HG03469 (cell line): ENCODE data around the gene HELZ2.

Experiments used
- ATAC-seq: cut with Tn5 transposase; IDR thresholded peaks from one replicate; pipeline ENCODE4 v1.9.1; 2021; ENCODE audit warnings: mild to moderate bottlenecking, moderate library complexity, moderate number of reproducible peaks; ENCODE audit not compliant: unreplicated experiment

HELZ2 gene

DNA sequence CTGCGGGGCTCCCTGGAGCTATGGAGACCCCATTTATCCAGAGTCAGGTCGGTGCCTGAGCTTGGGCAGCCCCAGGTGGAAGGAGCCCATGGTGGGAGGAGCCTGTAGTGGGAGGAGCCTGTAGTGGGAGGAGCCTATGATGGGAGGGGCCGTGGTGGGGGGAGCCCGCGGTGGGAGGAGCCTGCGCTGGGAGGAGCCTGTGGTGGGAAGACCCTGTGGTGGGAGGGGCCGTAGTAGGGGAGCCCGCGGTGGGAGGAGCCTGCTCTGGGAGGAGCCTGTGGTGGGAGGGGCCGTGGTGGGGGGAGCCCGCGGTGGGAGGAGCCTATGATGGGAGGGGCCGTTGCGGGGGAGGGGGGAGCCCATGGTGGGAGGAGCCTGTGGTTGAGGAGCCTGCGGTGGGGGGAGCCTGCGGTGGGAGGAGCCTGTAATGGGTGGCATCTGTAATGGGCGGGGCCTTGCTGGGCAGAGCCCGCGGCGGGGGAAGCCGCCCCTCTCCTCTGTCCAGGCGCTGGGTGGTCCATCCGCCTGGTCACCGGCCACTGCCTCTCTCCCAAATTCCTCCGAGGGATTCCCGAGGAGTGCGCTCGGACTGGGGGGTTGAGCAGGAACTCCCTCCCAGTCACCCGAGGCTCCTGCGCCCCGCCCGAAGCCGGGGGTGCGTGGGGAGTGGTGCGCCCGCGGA, 20.6 kb downstream of the HELZ2 start:
- peak; percentile 28 for ATAC-seq

DNA sequence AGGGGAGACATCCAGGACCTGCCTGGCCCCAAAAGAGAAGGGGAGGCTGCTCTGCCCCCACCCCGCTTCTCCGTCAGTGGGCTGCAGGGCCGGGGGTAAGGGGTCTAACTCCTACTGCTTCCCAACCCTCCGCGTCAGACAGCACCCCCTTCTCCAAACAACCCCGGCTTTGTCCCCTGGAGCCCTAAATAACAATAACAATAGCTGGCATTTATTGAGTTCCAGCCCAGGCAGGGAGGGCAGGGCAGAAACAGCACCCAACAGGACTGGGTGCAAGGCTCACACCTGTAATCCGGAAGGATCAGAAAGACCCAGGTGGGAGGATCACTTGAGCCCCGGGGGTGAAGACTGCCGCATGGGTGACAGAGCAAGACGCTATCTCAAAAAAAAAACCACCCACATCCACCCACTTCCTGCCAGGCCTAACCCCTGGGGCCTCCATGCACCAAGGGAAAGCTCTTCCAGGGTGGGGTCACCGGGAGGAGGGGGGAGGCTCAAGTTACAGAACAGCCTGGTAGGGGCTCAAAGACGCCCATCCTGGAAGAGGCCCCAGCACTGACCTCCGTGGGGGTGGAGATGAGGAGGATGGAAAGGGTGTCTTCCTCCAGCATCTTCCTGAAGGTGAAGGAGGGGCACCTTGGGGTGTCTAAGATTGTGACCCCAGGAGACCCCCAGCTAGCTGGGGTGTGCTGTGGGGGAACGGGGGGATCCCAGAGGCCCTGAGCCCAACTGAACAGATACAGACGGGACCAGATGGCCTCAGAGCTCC, 21.4 kb downstream of the HELZ2 start:
- ATAC-seq: peak; percentile 11

DNA sequence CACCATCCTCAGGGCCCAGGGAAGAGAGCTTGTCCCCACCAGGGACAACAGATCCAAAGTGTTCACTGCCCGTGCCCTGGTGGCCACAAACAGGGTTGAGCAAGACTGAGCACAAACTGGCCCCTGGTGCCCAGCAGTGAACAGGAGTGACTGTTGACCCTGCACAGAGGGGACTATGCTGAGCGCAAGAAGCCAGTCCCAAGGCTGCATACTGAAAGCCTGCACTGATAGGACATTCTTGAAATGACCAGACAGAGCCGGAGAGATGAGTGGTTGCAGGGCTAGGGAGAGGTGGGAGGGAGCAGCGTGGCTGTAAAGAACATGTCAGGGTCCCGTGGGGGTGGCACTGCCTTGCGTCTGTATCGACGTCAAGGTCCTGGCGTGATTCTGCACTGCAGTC, 23.0 kb downstream of the HELZ2 start:
- no peak for ATAC-seq

- ATAC-seq: no peak
These were observed 24.3 kb downstream of the HELZ2 start for GRCh38 chr20:63549679-63550282.

DNA sequence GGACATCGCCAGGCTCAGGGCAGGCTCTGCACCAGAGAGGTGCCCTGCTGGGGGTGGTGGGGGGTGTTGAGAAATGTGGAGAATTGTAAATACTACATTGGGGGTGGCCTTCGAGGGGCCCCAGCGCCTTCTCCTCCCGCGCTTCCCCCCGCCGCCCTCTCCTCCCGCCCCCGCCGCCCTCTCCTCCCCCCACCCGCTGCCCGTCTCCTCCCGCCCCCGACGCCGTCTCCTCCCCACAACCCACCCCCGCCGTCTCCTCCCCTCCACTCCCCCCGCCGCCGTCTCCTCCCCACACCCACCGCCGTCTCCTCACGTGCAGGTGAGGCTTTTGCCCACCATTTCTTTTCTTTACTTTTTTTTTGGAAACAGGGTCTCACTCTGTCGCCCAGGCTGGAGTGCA, 25.0 kb downstream of the HELZ2 start:
- no peak for ATAC-seq

GRCh38 chr20:63548542-63548941, 25.5 kb downstream of the HELZ2 start:
- no peak for ATAC-seq

DNA sequence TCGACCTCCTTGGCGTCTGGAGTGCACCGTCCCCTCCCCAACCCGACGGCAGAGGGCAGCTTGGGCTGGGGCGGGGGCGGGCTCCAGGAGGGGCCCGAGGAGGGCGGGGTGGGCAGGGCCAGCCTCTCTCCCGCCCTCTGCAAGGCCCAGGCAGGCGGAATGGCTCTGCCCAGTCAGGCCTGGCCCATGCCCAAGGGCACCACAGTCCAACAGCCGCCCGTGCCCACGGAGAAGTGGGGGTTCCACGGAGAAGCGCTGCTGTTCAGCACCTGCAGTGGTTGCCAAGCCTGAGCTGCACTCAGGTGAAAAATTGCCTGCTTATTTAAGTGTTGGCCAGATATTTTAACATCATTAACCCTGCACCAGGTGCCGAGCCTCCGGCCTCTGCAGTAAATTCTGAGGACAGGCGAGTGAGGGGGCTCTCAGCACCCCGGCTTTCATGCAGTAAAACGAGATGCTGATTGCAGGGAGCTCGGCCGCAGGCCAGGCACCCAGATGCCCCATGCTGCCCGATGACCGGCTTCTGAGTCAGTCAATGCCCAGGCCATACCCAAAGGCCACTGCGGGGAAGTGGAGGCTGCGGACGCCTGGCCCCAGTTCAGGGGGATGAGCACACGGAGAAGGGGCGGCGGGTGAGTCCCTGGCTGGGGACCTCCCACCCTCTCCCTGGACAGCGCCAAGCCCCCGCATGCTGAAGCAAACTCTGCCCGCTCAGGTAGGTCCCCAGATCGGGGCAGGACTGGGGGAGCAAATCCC, 26.1 kb downstream of the HELZ2 start, which contains the start of gene SRMS:
TSS of gene SRMS (minus strand) at position 25 of the 756 bp plus-strand sequence. CDS start 286 bp downstream, outside the sequence.
- ATAC-seq: no peak

DNA sequence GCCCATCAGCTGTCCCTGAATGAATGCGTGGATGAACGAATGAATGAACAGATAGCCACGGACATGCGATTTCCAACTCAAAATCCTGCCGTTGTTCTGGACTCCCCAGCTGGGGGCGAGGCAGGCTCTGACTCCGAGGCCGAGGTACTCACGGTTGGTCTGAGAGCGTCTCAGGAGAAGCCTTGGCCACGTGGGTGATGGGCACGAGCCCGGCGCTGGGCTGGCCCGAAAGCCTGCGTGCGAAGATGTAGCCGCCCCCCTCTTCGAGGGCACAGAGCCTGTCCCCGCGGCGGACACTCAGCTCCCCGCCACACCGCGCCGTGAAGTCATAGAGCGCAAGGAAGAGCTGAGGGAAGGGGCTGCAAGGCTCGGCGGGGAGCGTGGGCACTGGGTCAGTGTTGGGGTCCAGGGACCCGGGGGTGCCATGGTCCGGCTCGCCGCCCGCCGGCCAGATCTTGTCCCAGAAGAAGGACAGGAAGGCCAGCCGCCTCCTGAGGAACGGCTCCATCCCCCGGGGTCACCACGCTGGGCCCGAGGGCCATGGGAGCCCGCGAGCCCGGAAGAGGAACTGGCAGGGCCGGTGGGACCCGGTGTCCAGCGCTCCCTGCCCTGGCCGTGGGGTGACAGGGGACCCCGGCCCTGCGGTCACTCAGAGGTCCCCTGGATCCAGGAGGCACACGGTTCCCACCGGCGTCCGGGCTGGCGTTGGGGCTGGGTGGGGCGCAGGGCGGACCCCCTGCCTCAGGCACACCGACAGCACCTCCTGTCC, 26.9 kb downstream of the HELZ2 start:
- ATAC-seq: no peak

DNA sequence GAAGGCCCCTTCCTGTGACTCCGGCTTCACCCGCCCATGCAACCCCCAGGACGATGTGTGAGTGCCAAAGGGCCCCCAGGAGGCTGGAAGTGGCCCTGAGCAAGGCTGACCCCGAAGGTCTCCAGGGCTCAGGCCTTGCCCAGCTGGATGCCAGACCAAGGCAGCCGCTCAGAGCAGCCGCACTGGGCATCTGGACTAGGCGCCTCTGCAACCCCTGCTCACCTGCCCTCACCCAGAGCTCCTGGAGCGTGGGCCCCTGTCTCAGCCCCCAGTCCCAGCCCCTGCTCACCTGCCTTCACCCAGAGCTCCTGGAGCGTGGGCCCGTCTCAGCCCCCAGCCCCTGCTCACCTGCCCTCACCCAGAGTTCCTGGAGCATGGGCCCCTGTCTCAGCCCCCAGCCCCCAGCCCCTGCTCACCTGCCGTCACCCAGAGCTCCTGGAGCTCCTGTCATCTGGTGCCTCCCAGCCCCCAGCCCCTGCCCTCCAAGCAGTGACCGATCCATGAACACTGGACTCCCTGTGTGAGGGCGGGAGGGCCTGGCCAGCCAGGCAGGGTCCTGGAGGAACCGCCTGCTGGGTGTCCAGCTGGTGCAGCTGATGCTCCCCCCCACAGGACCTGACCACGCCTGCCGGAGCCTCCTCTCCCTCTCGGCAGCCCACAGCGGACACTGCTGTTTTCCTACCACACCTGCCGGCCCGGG, 27.6 kb downstream of the HELZ2 start:
- ATAC-seq: no peak

- no peak for ATAC-seq
These were observed 28.2 kb downstream of the HELZ2 start for GRCh38 chr20:63545814-63546213.

- ATAC-seq: no peak
These were observed 29.0 kb downstream of the HELZ2 start for GRCh38 chr20:63544958-63545516.

GRCh38 chr20:63544241-63544957, 29.6 kb downstream of the HELZ2 start:
- no peak for ATAC-seq

DNA sequence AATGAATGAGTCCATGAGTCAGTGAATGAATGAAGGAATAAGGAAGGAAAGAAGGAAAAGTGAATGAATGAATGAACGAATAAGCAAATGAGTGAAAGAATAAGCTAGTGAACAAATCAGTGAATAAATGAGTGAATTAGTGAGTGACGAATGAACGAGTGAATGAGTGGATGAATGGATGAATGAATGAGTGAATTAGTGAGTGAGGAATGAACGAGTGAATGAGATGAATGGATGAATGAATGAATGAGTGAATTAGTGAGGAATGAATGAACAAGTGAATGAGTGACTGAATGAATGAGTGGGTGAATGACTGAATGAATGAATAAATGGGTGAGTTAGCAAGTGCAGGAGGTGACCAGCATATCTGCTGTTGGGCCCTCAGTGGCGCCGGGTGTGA, 30.3 kb downstream of the HELZ2 start:
- ATAC-seq: no peak

GRCh38 chr20:63543131-63543530, 30.9 kb downstream of the HELZ2 start:
- no peak for ATAC-seq

DNA sequence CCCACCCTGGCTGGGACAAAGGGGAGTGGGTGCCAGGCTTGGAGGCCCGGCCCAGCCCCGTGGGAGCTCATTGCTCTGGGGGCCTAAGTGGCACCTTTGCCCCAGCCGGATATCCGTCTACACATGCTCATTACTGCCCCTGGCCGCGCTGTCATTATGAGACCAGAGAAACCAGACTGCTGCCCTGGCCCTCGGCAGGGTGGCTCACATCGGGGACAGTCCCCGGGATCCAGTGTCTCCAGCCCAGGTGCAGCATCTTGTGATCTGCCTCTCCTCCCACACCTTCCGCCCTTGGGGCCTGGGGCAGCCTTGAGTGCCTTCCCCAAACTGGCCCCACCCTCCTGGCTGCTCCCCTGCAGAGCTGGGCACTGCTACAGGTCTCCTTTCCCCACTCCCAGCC, 31.3 kb downstream of the HELZ2 start:
- no peak for ATAC-seq

- ATAC-seq: no peak
These were observed 31.9 kb downstream of the HELZ2 start for GRCh38 chr20:63542031-63542559.

DNA sequence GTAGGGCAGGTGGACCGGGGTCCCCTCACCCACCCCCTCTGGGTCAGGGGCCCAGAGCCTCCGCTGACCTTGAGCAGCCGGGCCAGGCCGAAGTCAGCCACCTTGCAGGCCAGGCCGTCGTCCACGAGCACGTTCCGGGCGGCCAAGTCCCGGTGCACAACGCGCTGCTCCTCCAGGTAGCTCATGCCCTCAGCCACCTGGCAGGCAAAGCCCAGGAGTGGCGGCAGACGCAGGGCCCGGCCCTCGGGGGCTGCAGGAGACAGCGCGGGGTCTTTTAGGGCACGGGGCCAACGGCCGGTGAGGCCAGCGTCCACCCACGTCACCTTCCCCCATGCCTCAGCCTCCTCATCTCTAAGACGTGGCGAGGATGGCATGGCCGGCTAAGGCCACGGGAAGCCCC, 32.7 kb downstream of the HELZ2 start:
- no peak for ATAC-seq

GRCh38 chr20:63540417-63541186, 33.4 kb downstream of the HELZ2 start:
- ATAC-seq: no peak
